Ishikawa (cell line): ENCODE data around the gene MIER2.

Experiments
- EP300 ChIP-seq: IDR thresholded peaks from 2 replicates; pipeline ENCODE4 v1.6.1; 2012; ENCODE audit warnings: borderline replicate concordance
- RAD21 ChIP-seq: IDR thresholded peaks from 2 replicates; pipeline ENCODE4 v1.6.1; 2012; ENCODE audit warnings: low read depth
- REST ChIP-seq: IDR thresholded peaks from 2 replicates; pipeline ENCODE4 v1.6.1; 2012; ENCODE audit warnings: low read depth, mild to moderate bottlenecking
- TCF12 ChIP-seq: IDR thresholded peaks from 2 replicates; pipeline ENCODE4 v1.6.1; 2012; ENCODE audit warnings: low read depth
- TEAD4 ChIP-seq: IDR thresholded peaks from 2 replicates; pipeline ENCODE4 v1.6.1; 2012
- ZBTB7A ChIP-seq: IDR thresholded peaks from 2 replicates; pipeline ENCODE4 v1.6.1; 2012; ENCODE audit warnings: low read depth
- TF ChIP-seq, protein P1 (sequence below): IDR thresholded peaks from 2 replicates; pipeline ENCODE4 v1.6.1; 2012

DNA sequence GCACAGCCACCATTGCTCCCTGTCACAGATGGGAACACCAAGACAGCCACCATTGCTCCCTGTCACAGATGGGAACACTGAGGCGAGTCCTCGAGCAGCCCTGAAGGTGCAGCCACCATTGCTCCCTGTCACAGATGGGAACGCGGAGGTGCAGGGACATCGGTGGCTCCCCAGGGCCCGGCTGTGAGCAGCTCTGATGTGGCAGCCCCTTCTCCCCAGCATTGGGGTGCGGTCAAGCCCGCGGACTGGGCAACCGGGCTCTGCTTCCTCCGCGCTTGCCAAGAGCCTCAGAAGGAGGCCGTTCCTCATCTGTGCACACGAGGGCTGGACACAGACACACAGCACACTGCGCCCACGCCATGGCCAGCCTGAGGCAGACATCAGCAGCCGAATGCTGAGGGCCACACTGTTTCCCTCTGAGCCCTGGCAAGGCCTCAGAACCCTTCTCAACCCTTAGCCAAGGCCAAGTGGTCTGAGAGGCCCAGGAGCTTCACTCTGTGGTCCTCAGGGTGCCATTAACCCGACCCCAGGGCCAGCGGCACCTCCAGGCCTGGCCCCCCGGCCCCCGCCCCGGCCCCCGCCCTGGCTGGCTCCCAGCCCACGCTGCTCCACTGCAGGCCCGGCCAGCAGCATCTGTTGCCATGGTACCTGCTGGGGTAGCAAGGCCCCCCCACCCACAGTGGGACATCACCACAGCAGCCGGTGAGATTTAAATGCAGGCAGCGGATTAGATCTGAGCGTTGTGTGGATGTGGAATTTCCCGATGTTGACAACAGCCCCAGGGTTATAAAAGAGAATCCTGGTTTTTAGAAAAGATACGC is 46.0 kb upstream of the MIER2 start:
- no peak for TF ChIP-seq TEAD4
- TF ChIP-seq, protein P1, sequence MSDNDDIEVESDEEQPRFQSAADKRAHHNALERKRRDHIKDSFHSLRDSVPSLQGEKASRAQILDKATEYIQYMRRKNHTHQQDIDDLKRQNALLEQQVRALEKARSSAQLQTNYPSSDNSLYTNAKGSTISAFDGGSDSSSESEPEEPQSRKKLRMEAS = no peak
- no peak for TF ChIP-seq EP300
- no peak for TF ChIP-seq ZBTB7A
- TF ChIP-seq RAD21 = no peak
- TF ChIP-seq TCF12 = no peak
- no peak for TF ChIP-seq REST
